H1 (cell line): ENCODE results near the gene FAM53C. TPM values are rescaled to one million over a fixed set of nuclear protein-coding genes. Genes with fewer than 3 reads are reported as not detected.
A peak's percentile ranks its signal among the peaks of the same experiment; 100 is the strongest.

ENCODE experiments used
- CTCF ChIA-PET: fragments of 300-600 bp; sonication (Branson Sonifier 250); formaldehyde crosslinking; loops from one replicate; lab custom pipeline; 2021; ENCODE audit not compliant: partially characterized antibody; lab: Charles Lee
- POLR2A ChIA-PET: fragments of 300-600 bp; sonication (Branson Sonifier 250); formaldehyde crosslinking; loops from one replicate; lab custom pipeline; 2021; ENCODE audit warnings: inconsistent platforms; ENCODE audit not compliant: partially characterized antibody; lab: Charles Lee
- DNase-seq, 2 experiments: peaks; one replicate each; pipeline versions ENCODE4 v3.0.0 to v3.0.0-alpha.2; 2010 to 2022; ENCODE audit warnings: low spot score in 2 of 2, low read depth in 1 of 2, mixed read lengths in 1 of 2
- FAIRE-seq: peaks from 2 replicates; lab custom pipeline; 2011; peaks lifted over from hg19 to GRCh38; lab: Jason Lieb, UNC
- H2AFZ ChIP-seq: 2 replicates; pipeline ENCODE4 v1.8.1; 2012; ENCODE audit warnings: low read length, inconsistent platforms
- H2AK5ac ChIP-seq: 2 replicates; pipeline ENCODE4 v1.6.1; 2013; ENCODE audit warnings: low read depth, low read length
- H2BK120ac ChIP-seq: replicated peaks from 2 replicates; pipeline ENCODE3; 2013; ENCODE audit warnings: low read depth, low read length, inconsistent platforms
- H2BK12ac ChIP-seq: 2 replicates; pipeline ENCODE4 v1.6.1; 2013; ENCODE audit warnings: low read depth, low read length
- H2BK15ac ChIP-seq: 2 replicates; pipeline ENCODE4 v1.6.1; 2013; ENCODE audit warnings: low read length
- H2BK20ac ChIP-seq: 2 replicates; pipeline ENCODE4 v1.6.1; 2013; ENCODE audit warnings: low read length
- H2BK5ac ChIP-seq: 2 replicates; pipeline ENCODE4 v1.6.1; 2013; ENCODE audit warnings: low read depth, low read length
- H3K14ac ChIP-seq: 2 replicates; pipeline ENCODE4 v1.6.1; 2013; ENCODE audit warnings: inconsistent platforms; ENCODE audit not compliant: insufficient read length
- H3K18ac ChIP-seq: 2 replicates; pipeline ENCODE4 v1.6.1; 2013; ENCODE audit warnings: low read length; ENCODE audit errors: extremely low read depth
- H3K23ac ChIP-seq: 2 replicates; pipeline ENCODE4 v1.6.1; 2013; ENCODE audit warnings: inconsistent platforms; ENCODE audit not compliant: insufficient read length
- H3K23me2 ChIP-seq: 2 replicates; pipeline ENCODE4 v1.6.1; 2013; ENCODE audit warnings: low read depth, low read length
- H3K27ac ChIP-seq: 2 replicates; pipeline ENCODE4 v1.6.1; 2011; ENCODE audit warnings: low read depth, low read length, inconsistent platforms
- H3K27me3 ChIP-seq, 4 experiments: replicated peaks in 1 of 4; 1 replicate in 1 of 4; 2 replicates in 3 of 4; pipeline versions ENCODE4 v1.6.1 to v1.8.1; 2011 to 2013; ENCODE audit warnings: low read length in 3 of 4, mild to moderate bottlenecking in 3 of 4, inconsistent platforms in 2 of 4, mixed read lengths in 2 of 4, moderate library complexity in 1 of 4; ENCODE audit not compliant: control insufficient read depth in 3 of 4, insufficient read depth in 3 of 4; ENCODE audit errors: extremely low read depth in 1 of 4
- H3K36me3 ChIP-seq, 4 experiments: 2 replicates each; pipeline versions ENCODE4 v1.6.1 to v1.8.1; 2011 to 2013; ENCODE audit warnings: mild to moderate bottlenecking in 4 of 4, low read length in 3 of 4, moderate library complexity in 2 of 4, control low read depth in 1 of 4, inconsistent platforms in 1 of 4; ENCODE audit not compliant: insufficient read depth in 4 of 4, control insufficient read depth in 2 of 4
- H3K4ac ChIP-seq: replicated peaks from 2 replicates; pipeline ENCODE3; 2013; ENCODE audit warnings: low read length, low read depth, mixed read lengths, inconsistent platforms; ENCODE audit not compliant: insufficient read length
- H3K4me1 ChIP-seq, 4 experiments: replicated peaks in 1 of 4; 1 replicate in 1 of 4; 2 replicates in 3 of 4; pipeline versions ENCODE4 v1.6.1 to v1.8.1; 2011 to 2013; ENCODE audit warnings: low read length in 3 of 4, inconsistent platforms in 2 of 4, mixed read lengths in 1 of 4; ENCODE audit not compliant: insufficient read depth in 4 of 4, control insufficient read depth in 3 of 4
- H3K4me2 ChIP-seq, 2 experiments: 2 replicates each; pipeline versions ENCODE4 v1.6.1 to v1.8.1; 2011 to 2013; ENCODE audit warnings: low read depth in 2 of 2, low read length in 2 of 2, control low read depth in 1 of 2, inconsistent platforms in 1 of 2, mild to moderate bottlenecking in 1 of 2; ENCODE audit not compliant: insufficient read depth in 1 of 2
- H3K4me3 ChIP-seq, 4 experiments: fragments of 200-600, 300-600 bp in 1 of 4; sonication (generic), shearing (Covaris generic), sonication (Bioruptor Twin) in 1 of 4; 2 replicates each; pipeline versions ENCODE4 v1.5.1 to v1.8.1; 2011 to 2016; ENCODE audit warnings: low read length in 4 of 4, low read depth in 3 of 4, control low read depth in 2 of 4, inconsistent platforms in 2 of 4, mild to moderate bottlenecking in 2 of 4, mixed read lengths in 1 of 4, moderate library complexity in 1 of 4; ENCODE audit not compliant: insufficient read depth in 2 of 4; ENCODE audit errors: extremely low read depth in 1 of 4
- H3K56ac ChIP-seq: replicated peaks from 2 replicates; pipeline ENCODE3; 2013; ENCODE audit warnings: low read depth, mild to moderate bottlenecking, mixed read lengths, low read length, inconsistent platforms; ENCODE audit not compliant: insufficient read length
- H3K79me1 ChIP-seq: 2 replicates; pipeline ENCODE4 v1.6.1; 2013; ENCODE audit warnings: low read depth, low read length, control low read depth
- H3K79me2 ChIP-seq, 2 experiments: 2 replicates each; pipeline versions ENCODE4 v1.6.1 to v1.8.1; 2012 to 2013; ENCODE audit warnings: low read length in 2 of 2, mild to moderate bottlenecking in 2 of 2, inconsistent platforms in 1 of 2; ENCODE audit not compliant: insufficient read depth in 2 of 2, control insufficient read depth in 1 of 2
- H3K9ac ChIP-seq, 4 experiments: replicated peaks in 1 of 4; 1 replicate in 1 of 4; 2 replicates in 3 of 4; pipeline versions ENCODE4 v1.6.1 to v1.8.1; 2011 to 2013; ENCODE audit warnings: low read depth in 3 of 4, low read length in 3 of 4, control low read depth in 2 of 4, mild to moderate bottlenecking in 2 of 4, moderate library complexity in 2 of 4, inconsistent platforms in 1 of 4; ENCODE audit errors: extremely low read depth in 1 of 4
- H3K9me3 ChIP-seq, 2 experiments: 2 replicates each; pipeline versions ENCODE4 v1.6.1 to v1.8.1; 2012 to 2013; ENCODE audit warnings: mild to moderate bottlenecking in 2 of 2, moderate library complexity in 2 of 2, control low read depth in 1 of 2, inconsistent platforms in 1 of 2, low read depth in 1 of 2, low read length in 1 of 2, mixed read lengths in 1 of 2; ENCODE audit not compliant: insufficient read depth in 2 of 2
- H4K20me1 ChIP-seq, 2 experiments: replicated peaks in 1 of 2; 2 replicates each; pipeline versions ENCODE3 to v1.8.1; 2011 to 2013; ENCODE audit warnings: inconsistent platforms in 2 of 2, low read length in 2 of 2, mild to moderate bottlenecking in 1 of 2; ENCODE audit not compliant: insufficient read depth in 2 of 2, control insufficient read depth in 1 of 2
- H4K5ac ChIP-seq: 2 replicates; pipeline ENCODE4 v1.6.1; 2013; ENCODE audit warnings: low read length, low read depth, mixed read lengths, inconsistent platforms; ENCODE audit not compliant: insufficient read length
- H4K8ac ChIP-seq: 2 replicates; pipeline ENCODE4 v1.8.0; 2013; ENCODE audit warnings: mild to moderate bottlenecking, moderate library complexity, low read length, inconsistent platforms; ENCODE audit not compliant: insufficient read depth; ENCODE audit errors: extremely low read depth
- H4K91ac ChIP-seq: replicated peaks from 2 replicates; pipeline ENCODE3; 2013; ENCODE audit warnings: low read length, mixed read lengths, inconsistent platforms; ENCODE audit not compliant: insufficient read length
- POLR2AphosphoS5 ChIP-seq: IDR thresholded peaks from 2 replicates; pipeline ENCODE4 v1.6.1; 2011; ENCODE audit warnings: low read depth, low read length
- ZNF274 ChIP-seq: IDR thresholded peaks from 2 replicates; pipeline ENCODE4 v1.7.0; 2012; ENCODE audit warnings: low read length, borderline replicate concordance; ENCODE audit errors: extremely low read depth
- WGBS, 2 experiments: shearing (Covaris generic) in 1 of 2; methylation state at CpG; one replicate each; pipeline versions ENCODE4 v1.1.6 to v1.1.7; 2013 to 2015; ENCODE audit warnings: low lambda C conversion rate in 2 of 2, mixed read lengths in 2 of 2, inconsistent platforms in 1 of 2, low coverage in 1 of 2, missing lambda C conversion rate in 1 of 2; ENCODE audit not compliant: insufficient replicate concordance in 2 of 2, insufficient coverage in 1 of 2, insufficient read length in 1 of 2; ENCODE audit errors: extremely low coverage in 1 of 2, missing lambda C conversion rate in 1 of 2; 5-methylcytosine and 5-hydroxymethylcytosine counted together
- polyA plus RNA-seq, 7 experiments: library from polyadenylated mRNA; depleted of rRNA in 3 of 7; stranded (reverse) in 5 of 7; unstranded in 2 of 7; fragments of >200 nt in 5 of 7; fragments of 200-250 nt in 2 of 7; gene quantifications; 1 replicate in 5 of 7; 2 replicates in 1 of 7; 4 replicates in 1 of 7; pipeline versions ENCODE4 v1.2.1 to v1.2.3, GENCODE V29; 2011 to 2013; ENCODE audit warnings: missing spikeins in 2 of 7, mixed read lengths in 2 of 7
- total RNA-seq: library from RNA; stranded (reverse); fragmentation: NEBNext Ultra II Directional; extraction: Animal tissue kit (Norgen Biotek cat#: 25700); gene quantifications from 2 replicates; pipeline ENCODE4 v1.2.1, GENCODE V29; 2021

Gene FAM53C
- total and polyA plus RNA-seq, 2 of the 8 experiments (the other 6 are each of a cell fraction or from before 2014, with no cell fraction given): 57.6 to 75.3 TPM

DNA sequence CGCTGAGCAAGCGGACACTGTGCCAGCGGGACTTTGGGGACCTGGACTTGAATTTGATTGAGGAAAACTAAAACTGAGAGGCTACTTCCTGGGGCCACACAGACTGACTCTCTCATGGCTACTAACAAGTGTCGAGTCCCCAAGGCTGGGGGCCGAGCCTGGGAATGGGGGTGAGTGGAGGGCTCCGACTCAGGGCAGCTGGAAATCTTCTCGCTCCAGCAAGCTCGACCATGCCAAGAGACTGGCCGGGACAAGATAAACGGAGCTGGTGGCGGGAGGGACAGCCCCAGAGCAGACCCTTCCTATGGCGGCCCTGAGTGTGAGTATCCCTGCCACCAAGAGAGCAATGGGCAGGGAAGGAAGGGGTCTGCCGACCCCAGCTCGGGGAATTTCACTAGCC lies 8.8 kb downstream of the FAM53C start:
- no peak overlapping the region for H3K14ac ChIP-seq
- H3K79me2 ChIP-seq: 0 out of 4 replicates have a peak, but pooled peaks cover 0 to 4% of the 10 kb centered on the region in 2 experiments
- H3K27me3 ChIP-seq: no peaks in the 10 kb centered on the region
- no peak overlapping the region for H3K4me2 ChIP-seq
- H2BK5ac ChIP-seq: no peak overlapping the region
- FAIRE-seq (no peak), DNase-seq (no peak)
- no peaks in the 10 kb centered on the region for H3K9me3 ChIP-seq
- no peaks in the 10 kb centered on the region; a peak in 1 of 7 replicates for H3K4me1 ChIP-seq
- no peak overlapping the region for H3K27ac ChIP-seq
- no peak overlapping the region; the same call in 1 of the 2 replicates for H4K8ac ChIP-seq
- H2AK5ac ChIP-seq: no peak overlapping the region
- no peak overlapping the region for H2BK12ac ChIP-seq
- H3K36me3 ChIP-seq: peaks cover 30 to 70% (median 56%) of the 10 kb centered on the region in 4 experiments
- ChIA-PET CTCF (interaction anchor here (11.4 kb wide), 1 partner anchor 10 kb away, joined by 196 read pairs; the partner anchor contains the start of genes CDC25C and FAM53C), POLR2A (interaction anchor here (0.6 to 14.6 kb wide), 2 partner anchors 7 to 25 kb away, joined by 3 to 254 read pairs; partner anchors contain the start of gene FAM53C)
- H4K20me1 ChIP-seq: peaks cover 3 to 7% of the 10 kb centered on the region in 2 experiments
- H3K9ac ChIP-seq: no peak overlapping the region
- H3K56ac ChIP-seq: no peak overlapping the region
- H4K5ac ChIP-seq: no peak overlapping the region
- H2BK15ac ChIP-seq: no peak overlapping the region
- peaks cover 5% of the 10 kb centered on the region for H3K79me1 ChIP-seq
- no peak overlapping the region for H3K4me3 ChIP-seq
- H3K4ac ChIP-seq: no peak overlapping the region
- H3K18ac ChIP-seq: no peak overlapping the region
- no peaks in the 10 kb centered on the region for H3K23me2 ChIP-seq
- H2BK20ac ChIP-seq: no peak overlapping the region
- TF ChIP-seq ZNF274 (no peak), POLR2AphosphoS5 (0 out of 2 replicates have a peak, but pooled peaks have one; percentile 8)
- no peak overlapping the region for H4K91ac ChIP-seq
- no peak overlapping the region for H3K23ac ChIP-seq
- WGBS, 2 experiments: 97% methylated on average over 14 of the region's 14 CpGs; no CpG with 5 or more reads in 1 of the 2 experiments
- no peak overlapping the region for H2AFZ ChIP-seq
- H2BK120ac ChIP-seq: no peak overlapping the region
